ENCODE measurements around the gene TIGD2.

Gene TIGD2

GRCh38 chr4:89110986-89111832, at the start of gene TIGD2:
Gene TIGD2, plus strand, starts transcription at chr4:89111533. Its CDS starts 1,442 bp downstream, at chr4:89112975.
- peak; percentile 71 for DNase-seq

- DNase-seq: no peak
Observed at GRCh38 chr4:89064848-89065247, 46.5 kb upstream of the TIGD2 start.

- no peak for DNase-seq
Observed at GRCh38 chr4:89067417-89067816, 43.9 kb upstream of the TIGD2 start.

GRCh38 chr4:89069481-89069880, 41.9 kb upstream of the TIGD2 start:
- DNase-seq: no peak

- no peak for DNase-seq
Observed at GRCh38 chr4:89070041-89070440, 41.3 kb upstream of the TIGD2 start.

GRCh38 chr4:89071311-89071710, 40.0 kb upstream of the TIGD2 start:
- no peak for DNase-seq

GRCh38 chr4:89072921-89073320, 38.4 kb upstream of the TIGD2 start:
- no peak for DNase-seq

- DNase-seq: no peak
Observed at GRCh38 chr4:89077761-89078160, 33.6 kb upstream of the TIGD2 start.

- DNase-seq: no peak
Observed at GRCh38 chr4:89078300-89078699, 33.0 kb upstream of the TIGD2 start.

- no peak for DNase-seq
Observed at GRCh38 chr4:89099034-89099433, 12.3 kb upstream of the TIGD2 start.

GRCh38 chr4:89099471-89099870, 11.9 kb upstream of the TIGD2 start:
- no peak for DNase-seq

GRCh38 chr4:89100853-89101252, 10.5 kb upstream of the TIGD2 start:
- no peak for DNase-seq

GRCh38 chr4:89101256-89102161, 9.8 kb upstream of the TIGD2 start:
- no peak for DNase-seq

GRCh38 chr4:89105726-89106125, 5.6 kb upstream of the TIGD2 start:
- DNase-seq: no peak

- no peak for DNase-seq
Observed at GRCh38 chr4:89108091-89108490, 3.2 kb upstream of the TIGD2 start.

- DNase-seq: no peak
Observed at GRCh38 chr4:89109841-89110540, 1.3 kb upstream of the TIGD2 start.

GRCh38 chr4:89110541-89110985, 770 bp upstream of the TIGD2 start:
- peak; percentile 18 for DNase-seq

GRCh38 chr4:89111833-89112563, 665 bp downstream of the TIGD2 start:
- peak; percentile 15 for DNase-seq

GRCh38 chr4:89113415-89113814, 2.1 kb downstream of the TIGD2 start:
- no peak for DNase-seq

- no peak for DNase-seq
Observed at GRCh38 chr4:89114100-89114499, 2.8 kb downstream of the TIGD2 start.

GRCh38 chr4:89117115-89117514, 5.8 kb downstream of the TIGD2 start:
- no peak for DNase-seq

- DNase-seq: no peak
Observed at GRCh38 chr4:89119166-89119565, 7.8 kb downstream of the TIGD2 start.

Measured in 8988T (cell line).